ENCODE results near the gene ST8SIA3.

ST8SIA3 gene

GRCh38 chr18:57343833-57344232 is 8.5 kb upstream of the ST8SIA3 start:
- H3K27ac Mint-ChIP-seq: no peak overlapping the region
- no peak overlapping the region for H3K4me3 Mint-ChIP-seq
- H3K27me3 Mint-ChIP-seq: peaks cover 8% of the 10 kb centered on the region
- intact Hi-C loops (cut with micrococcal nuclease): no loop called here
- no peaks in the 10 kb centered on the region for H3K36me3 Mint-ChIP-seq (ENCODE audit: low read depth)
- H3K4me1 Mint-ChIP-seq (ENCODE audit: low read depth): no peaks in the 10 kb centered on the region
- H3K9me3 Mint-ChIP-seq: no peaks in the 10 kb centered on the region

- Mint-ChIP-seq H3K9me3 (no peaks in the 10 kb centered on the region), H3K27ac (no peak overlapping the region), H3K27me3 (peaks cover 24% of the 10 kb centered on the region), H3K4me1 (ENCODE audit: low read depth) (no peaks in the 10 kb centered on the region), H3K36me3 (ENCODE audit: low read depth) (no peaks in the 10 kb centered on the region), H3K4me3 (no peak overlapping the region)
- intact Hi-C loops (cut with micrococcal nuclease): no loop called here
These were observed 5.5 kb upstream of the ST8SIA3 start for GRCh38 chr18:57346876-57347275.

GRCh38 chr18:57347784-57348183 is 4.6 kb upstream of the ST8SIA3 start:
- no peak overlapping the region for H3K27ac Mint-ChIP-seq
- no peaks in the 10 kb centered on the region for H3K9me3 Mint-ChIP-seq
- intact Hi-C loops (cut with micrococcal nuclease): no loop called here
- H3K4me3 Mint-ChIP-seq: no peak overlapping the region
- H3K4me1 Mint-ChIP-seq (ENCODE audit: low read depth): no peaks in the 10 kb centered on the region
- no peaks in the 10 kb centered on the region for H3K36me3 Mint-ChIP-seq (ENCODE audit: low read depth)
- H3K27me3 Mint-ChIP-seq: peaks cover 30% of the 10 kb centered on the region

- H3K27me3 Mint-ChIP-seq: peaks cover 54% of the 10 kb centered on the region
- no peak overlapping the region for H3K27ac Mint-ChIP-seq
- no peaks in the 10 kb centered on the region for H3K4me1 Mint-ChIP-seq (ENCODE audit: low read depth)
- no peaks in the 10 kb centered on the region for H3K36me3 Mint-ChIP-seq (ENCODE audit: low read depth)
- H3K9me3 Mint-ChIP-seq: no peaks in the 10 kb centered on the region
- intact Hi-C loops (cut with micrococcal nuclease): no loop called here
- no peak overlapping the region for H3K4me3 Mint-ChIP-seq
These were observed 392 bp downstream of the ST8SIA3 start for GRCh38 chr18:57352761-57353136.

GRCh38 chr18:57353137-57353939 is 981 bp downstream of the ST8SIA3 start:
- Mint-ChIP-seq H3K27ac (no peak overlapping the region), H3K4me3 (no peak overlapping the region), H3K27me3 (peaks cover 51% of the 10 kb centered on the region), H3K36me3 (ENCODE audit: low read depth) (no peaks in the 10 kb centered on the region), H3K4me1 (ENCODE audit: low read depth) (no peaks in the 10 kb centered on the region), H3K9me3 (no peaks in the 10 kb centered on the region)
- intact Hi-C loops (cut with micrococcal nuclease): no loop called here

- no peaks in the 10 kb centered on the region for H3K9me3 Mint-ChIP-seq
- intact Hi-C loops (cut with micrococcal nuclease): no loop called here
- no peaks in the 10 kb centered on the region for H3K36me3 Mint-ChIP-seq (ENCODE audit: low read depth)
- H3K27ac Mint-ChIP-seq: no peak overlapping the region
- H3K4me1 Mint-ChIP-seq (ENCODE audit: low read depth): no peaks in the 10 kb centered on the region
- no peak overlapping the region for H3K4me3 Mint-ChIP-seq
- peaks cover 51% of the 10 kb centered on the region for H3K27me3 Mint-ChIP-seq
These were observed 1.6 kb downstream of the ST8SIA3 start for GRCh38 chr18:57353940-57354461.

GRCh38 chr18:57359433-57359832 is 7.1 kb downstream of the ST8SIA3 start:
- Mint-ChIP-seq H3K36me3 (ENCODE audit: low read depth) (no peaks in the 10 kb centered on the region), H3K9me3 (no peaks in the 10 kb centered on the region), H3K4me3 (no peak overlapping the region), H3K27me3 (peaks cover 12% of the 10 kb centered on the region), H3K27ac (no peak overlapping the region), H3K4me1 (ENCODE audit: low read depth) (no peaks in the 10 kb centered on the region)
- intact Hi-C loops (cut with micrococcal nuclease): no loop called here

- Mint-ChIP-seq H3K27me3 (peaks cover 1% of the 10 kb centered on the region), H3K4me3 (no peak overlapping the region), H3K9me3 (no peaks in the 10 kb centered on the region)
These were observed 10.4 kb downstream of the ST8SIA3 start for GRCh38 chr18:57362714-57363113.

GRCh38 chr18:57364460-57364859 is 12.1 kb downstream of the ST8SIA3 start:
- Mint-ChIP-seq H3K27ac (no peak overlapping the region), H3K27me3 (peaks cover 2% of the 10 kb centered on the region), H3K9me3 (no peaks in the 10 kb centered on the region), H3K4me1 (ENCODE audit: low read depth) (no peaks in the 10 kb centered on the region), H3K4me3 (no peak overlapping the region), H3K36me3 (ENCODE audit: low read depth) (no peaks in the 10 kb centered on the region)
- intact Hi-C loops (cut with micrococcal nuclease): no loop called here

More at GRCh38 chr18:57362714-57363113, 10.4 kb downstream of the ST8SIA3 start:
- intact Hi-C loops (cut with micrococcal nuclease): no loop called here
- Mint-ChIP-seq H3K27ac (no peak overlapping the region), H3K36me3 (ENCODE audit: low read depth) (no peaks in the 10 kb centered on the region), H3K4me1 (ENCODE audit: low read depth) (no peaks in the 10 kb centered on the region)

- H3K27me3 Mint-ChIP-seq: peaks cover 2% of the 10 kb centered on the region
- no peaks in the 10 kb centered on the region for H3K36me3 Mint-ChIP-seq (ENCODE audit: low read depth)
- no peaks in the 10 kb centered on the region for H3K4me1 Mint-ChIP-seq (ENCODE audit: low read depth)
- H3K4me3 Mint-ChIP-seq: no peak overlapping the region
- H3K27ac Mint-ChIP-seq: no peak overlapping the region
- intact Hi-C loops (cut with micrococcal nuclease): no loop called here
- H3K9me3 Mint-ChIP-seq: no peaks in the 10 kb centered on the region
These were observed 14.2 kb downstream of the ST8SIA3 start for GRCh38 chr18:57366528-57367081.

GRCh38 chr18:57372444-57372843 is 20.1 kb downstream of the ST8SIA3 start:
- Mint-ChIP-seq H3K36me3 (ENCODE audit: low read depth) (no peaks in the 10 kb centered on the region), H3K4me1 (ENCODE audit: low read depth) (no peaks in the 10 kb centered on the region), H3K9me3 (no peaks in the 10 kb centered on the region), H3K27me3 (peaks cover 4% of the 10 kb centered on the region), H3K27ac (no peak overlapping the region), H3K4me3 (no peak overlapping the region)
- intact Hi-C loops (cut with micrococcal nuclease): no loop called here

- H3K4me1 Mint-ChIP-seq (ENCODE audit: low read depth): no peaks in the 10 kb centered on the region
- no peak overlapping the region for H3K27ac Mint-ChIP-seq
- no peaks in the 10 kb centered on the region for H3K36me3 Mint-ChIP-seq (ENCODE audit: low read depth)
- H3K4me3 Mint-ChIP-seq: no peak overlapping the region
- intact Hi-C loops (cut with micrococcal nuclease): no loop called here
- no peaks in the 10 kb centered on the region for H3K9me3 Mint-ChIP-seq
- peaks cover 7% of the 10 kb centered on the region for H3K27me3 Mint-ChIP-seq
These were observed 20.7 kb downstream of the ST8SIA3 start for GRCh38 chr18:57373017-57373416.

GRCh38 chr18:57376503-57376902 is 24.1 kb downstream of the ST8SIA3 start:
- H3K36me3 Mint-ChIP-seq (ENCODE audit: low read depth): no peaks in the 10 kb centered on the region
- intact Hi-C loops (cut with micrococcal nuclease): no loop called here
- no peaks in the 10 kb centered on the region for H3K4me1 Mint-ChIP-seq (ENCODE audit: low read depth)
- peaks cover 9% of the 10 kb centered on the region for H3K27me3 Mint-ChIP-seq
- no peak overlapping the region for H3K27ac Mint-ChIP-seq
- H3K9me3 Mint-ChIP-seq: no peaks in the 10 kb centered on the region
- no peak overlapping the region for H3K4me3 Mint-ChIP-seq

- Mint-ChIP-seq H3K27ac (no peak overlapping the region), H3K27me3 (peaks cover 6% of the 10 kb centered on the region), H3K9me3 (peaks cover 10% of the 10 kb centered on the region), H3K4me3 (no peak overlapping the region), H3K4me1 (ENCODE audit: low read depth) (no peaks in the 10 kb centered on the region), H3K36me3 (ENCODE audit: low read depth) (no peaks in the 10 kb centered on the region)
- intact Hi-C loops (cut with micrococcal nuclease): no loop called here
These were observed 36.9 kb downstream of the ST8SIA3 start for GRCh38 chr18:57389271-57389670.

All from dendritic cell treated with granulocyte-macrophage colony-stimulating factor and Interleukin-4, amounts not matched to agents 40 ng/mL and 50 ng/mL, for 4 days (primary cell).